ENCODE data around the gene CD59.
A peak's percentile ranks its signal among the peaks of the same experiment; 100 is the strongest.

CD59 gene

DNA sequence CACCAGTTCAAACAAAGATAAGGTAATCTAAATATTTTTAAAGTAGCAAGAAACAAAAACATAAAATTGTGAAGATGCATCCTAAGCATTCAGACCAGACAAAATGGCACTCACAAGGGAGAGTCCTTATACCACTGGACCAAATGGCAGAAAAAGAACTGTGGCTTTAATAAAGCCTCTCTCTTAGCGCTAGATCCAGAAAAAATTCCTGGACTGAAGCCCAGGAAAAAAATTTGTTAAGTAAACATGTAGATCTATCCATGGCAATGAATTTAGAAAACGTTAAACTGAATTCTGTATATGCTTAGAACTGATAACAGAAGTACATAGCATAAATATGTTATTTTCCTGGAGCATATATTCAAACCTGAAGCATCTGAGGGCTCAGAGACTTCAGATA, 11.8 kb upstream of the CD59 start:
- no peak for DNase-seq (ENCODE audit: extremely low read depth, low read depth)
- TF ChIP-seq, protein P1, sequence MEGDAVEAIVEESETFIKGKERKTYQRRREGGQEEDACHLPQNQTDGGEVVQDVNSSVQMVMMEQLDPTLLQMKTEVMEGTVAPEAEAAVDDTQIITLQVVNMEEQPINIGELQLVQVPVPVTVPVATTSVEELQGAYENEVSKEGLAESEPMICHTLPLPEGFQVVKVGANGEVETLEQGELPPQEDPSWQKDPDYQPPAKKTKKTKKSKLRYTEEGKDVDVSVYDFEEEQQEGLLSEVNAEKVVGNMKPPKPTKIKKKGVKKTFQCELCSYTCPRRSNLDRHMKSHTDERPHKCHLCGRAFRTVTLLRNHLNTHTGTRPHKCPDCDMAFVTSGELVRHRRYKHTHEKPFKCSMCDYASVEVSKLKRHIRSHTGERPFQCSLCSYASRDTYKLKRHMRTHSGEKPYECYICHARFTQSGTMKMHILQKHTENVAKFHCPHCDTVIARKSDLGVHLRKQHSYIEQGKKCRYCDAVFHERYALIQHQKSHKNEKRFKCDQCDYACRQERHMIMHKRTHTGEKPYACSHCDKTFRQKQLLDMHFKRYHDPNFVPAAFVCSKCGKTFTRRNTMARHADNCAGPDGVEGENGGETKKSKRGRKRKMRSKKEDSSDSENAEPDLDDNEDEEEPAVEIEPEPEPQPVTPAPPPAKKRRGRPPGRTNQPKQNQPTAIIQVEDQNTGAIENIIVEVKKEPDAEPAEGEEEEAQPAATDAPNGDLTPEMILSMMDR (IDR thresholded peaks at IDR 0.05; ENCODE audit: low read depth, low read length, missing control alignments), result no peak
- H3K4me3 ChIP-seq (replicated peaks; ENCODE audit: low read depth, low read length), result no peak overlapping the region

- TF ChIP-seq, protein P1 (IDR thresholded peaks at IDR 0.05; ENCODE audit: low read depth, low read length, missing control alignments), result no peak
- H3K4me3 ChIP-seq (replicated peaks; ENCODE audit: low read depth, low read length), result no peak overlapping the region
- DNase-seq (ENCODE audit: extremely low read depth, low read depth), result no peak
Measured at GRCh38 chr11:33743291-33743690, 7.1 kb upstream of the CD59 start.

- H3K4me3 ChIP-seq (replicated peaks; ENCODE audit: low read depth, low read length), result no peak overlapping the region
- no peak for DNase-seq (ENCODE audit: extremely low read depth, low read depth)
- TF ChIP-seq, protein P1 (IDR thresholded peaks at IDR 0.05; ENCODE audit: low read depth, low read length, missing control alignments), result peak; percentile 9
Measured at GRCh38 chr11:33742249-33742851, 6.1 kb upstream of the CD59 start.

GRCh38 chr11:33741806-33742205, 5.6 kb upstream of the CD59 start:
- DNase-seq (ENCODE audit: extremely low read depth, low read depth), result no peak

GRCh38 chr11:33737362-33737821, 1.2 kb upstream of the CD59 start:
- H3K4me3 ChIP-seq (replicated peaks; ENCODE audit: low read depth, low read length), result peak overlapping the region; percentile 87
- DNase-seq (ENCODE audit: extremely low read depth, low read depth), result no peak
- TF ChIP-seq, protein P1 (IDR thresholded peaks at IDR 0.05; ENCODE audit: low read depth, low read length, missing control alignments), result no peak

More at GRCh38 chr11:33741806-33742205, 5.6 kb upstream of the CD59 start:
- TF ChIP-seq, protein P1 (IDR thresholded peaks at IDR 0.05; ENCODE audit: low read depth, low read length, missing control alignments), result no peak
- no peak overlapping the region for H3K4me3 ChIP-seq (replicated peaks; ENCODE audit: low read depth, low read length)

- peak overlapping the region; percentile 87 for H3K4me3 ChIP-seq (replicated peaks; ENCODE audit: low read depth, low read length)
- TF ChIP-seq, protein P1 (IDR thresholded peaks at IDR 0.05; ENCODE audit: low read depth, low read length, missing control alignments), result no peak
- no peak for DNase-seq (ENCODE audit: extremely low read depth, low read depth)
Measured at GRCh38 chr11:33735271-33736147, 714 bp downstream of the CD59 start.

Data from HFF-Myc (cell line).